ENCODE data around the gene ZNF865.
"Not testable (repeated sequence)": the region's sequence is repeated elsewhere in the genome, so short reads cannot be mapped to it uniquely, and the experiment has no call there.

Gene ZNF865

GRCh38 chr19:55605637-55606470 lies at the start of gene ZNF865:
Gene ZNF865, plus strand, starts transcription at chr19:55605647. Its CDS starts 7,972 bp downstream, at chr19:55613619.
- peak; percentile 74 for DNase-seq

GRCh38 chr19:55559684-55560083 lies 45.8 kb upstream of the ZNF865 start:
- DNase-seq, result no peak

- DNase-seq, result no peak
Measured at GRCh38 chr19:55563261-55563690, 42.2 kb upstream of the ZNF865 start.

GRCh38 chr19:55566823-55567222 lies 38.6 kb upstream of the ZNF865 start:
- DNase-seq, result no peak

DNA sequence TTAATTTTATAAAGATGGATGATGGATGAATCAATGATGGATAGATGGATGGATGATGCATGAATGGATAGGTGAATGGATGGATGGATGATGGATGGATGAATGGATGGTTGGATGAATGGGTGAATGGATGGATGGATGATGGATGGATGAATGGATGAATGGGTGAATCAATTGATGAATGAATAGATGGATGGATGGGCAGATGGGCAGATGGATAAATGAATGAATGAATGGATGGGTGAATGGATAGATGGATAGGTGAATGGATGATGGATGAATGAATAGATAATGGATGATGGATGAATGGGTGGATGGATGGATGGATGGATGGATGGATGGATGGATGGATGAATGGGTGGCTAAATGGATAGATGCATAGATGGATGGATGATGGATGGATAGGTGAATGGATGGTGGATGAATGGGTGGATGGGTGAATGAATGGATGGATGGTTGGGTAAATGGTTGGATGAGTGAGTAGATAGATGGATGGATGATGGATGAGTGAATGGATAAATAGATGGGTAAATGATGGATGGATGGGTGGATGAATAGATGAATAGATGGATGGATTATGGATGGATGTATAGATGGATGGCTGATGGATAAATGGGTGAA lies 37.6 kb upstream of the ZNF865 start:
- DNase-seq, result no peak

DNA sequence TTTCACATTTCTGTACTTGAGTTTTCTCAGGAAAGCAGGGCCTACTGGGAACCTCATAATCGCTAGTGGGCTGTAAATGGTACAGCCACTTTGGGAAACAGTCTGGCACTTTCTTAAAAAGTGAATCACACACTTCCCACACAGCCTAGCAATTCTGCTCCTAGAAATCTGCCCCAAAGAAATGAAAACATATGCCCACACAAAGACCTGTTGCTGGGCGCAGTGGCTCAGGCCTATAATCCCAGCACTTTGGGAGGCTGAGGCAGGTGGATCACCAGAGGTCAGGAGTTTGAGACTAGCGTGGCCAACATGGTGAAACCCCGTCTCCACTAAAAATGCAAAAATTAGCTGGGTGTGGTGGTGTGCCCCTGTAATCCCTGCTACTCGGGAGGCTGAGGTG lies 36.0 kb upstream of the ZNF865 start:
- DNase-seq, result not testable (repeated sequence)

DNA sequence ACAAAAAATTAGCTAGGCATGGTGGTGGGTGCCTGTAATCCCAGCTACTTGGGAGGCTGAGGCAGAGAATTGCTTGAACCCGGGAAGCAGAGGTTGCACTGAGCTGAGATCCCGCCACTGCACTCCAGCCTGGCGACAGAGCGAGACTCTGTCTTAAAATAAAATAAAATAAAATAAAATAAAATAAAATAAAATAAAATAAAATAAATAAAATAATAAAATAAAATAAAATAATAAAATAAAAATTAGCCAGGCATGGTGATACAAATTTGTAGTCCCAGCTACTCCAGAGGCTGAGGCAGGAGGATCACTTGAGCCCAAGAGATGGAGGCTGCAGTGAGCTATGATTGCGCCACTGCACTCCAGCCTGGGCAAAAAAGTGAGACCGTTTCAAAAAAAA lies 31.5 kb upstream of the ZNF865 start:
- not testable (repeated sequence) for DNase-seq

GRCh38 chr19:55576746-55577145 lies 28.7 kb upstream of the ZNF865 start:
- DNase-seq, result no peak

- no peak for DNase-seq
Measured at GRCh38 chr19:55578031-55578760, 27.3 kb upstream of the ZNF865 start.

DNA sequence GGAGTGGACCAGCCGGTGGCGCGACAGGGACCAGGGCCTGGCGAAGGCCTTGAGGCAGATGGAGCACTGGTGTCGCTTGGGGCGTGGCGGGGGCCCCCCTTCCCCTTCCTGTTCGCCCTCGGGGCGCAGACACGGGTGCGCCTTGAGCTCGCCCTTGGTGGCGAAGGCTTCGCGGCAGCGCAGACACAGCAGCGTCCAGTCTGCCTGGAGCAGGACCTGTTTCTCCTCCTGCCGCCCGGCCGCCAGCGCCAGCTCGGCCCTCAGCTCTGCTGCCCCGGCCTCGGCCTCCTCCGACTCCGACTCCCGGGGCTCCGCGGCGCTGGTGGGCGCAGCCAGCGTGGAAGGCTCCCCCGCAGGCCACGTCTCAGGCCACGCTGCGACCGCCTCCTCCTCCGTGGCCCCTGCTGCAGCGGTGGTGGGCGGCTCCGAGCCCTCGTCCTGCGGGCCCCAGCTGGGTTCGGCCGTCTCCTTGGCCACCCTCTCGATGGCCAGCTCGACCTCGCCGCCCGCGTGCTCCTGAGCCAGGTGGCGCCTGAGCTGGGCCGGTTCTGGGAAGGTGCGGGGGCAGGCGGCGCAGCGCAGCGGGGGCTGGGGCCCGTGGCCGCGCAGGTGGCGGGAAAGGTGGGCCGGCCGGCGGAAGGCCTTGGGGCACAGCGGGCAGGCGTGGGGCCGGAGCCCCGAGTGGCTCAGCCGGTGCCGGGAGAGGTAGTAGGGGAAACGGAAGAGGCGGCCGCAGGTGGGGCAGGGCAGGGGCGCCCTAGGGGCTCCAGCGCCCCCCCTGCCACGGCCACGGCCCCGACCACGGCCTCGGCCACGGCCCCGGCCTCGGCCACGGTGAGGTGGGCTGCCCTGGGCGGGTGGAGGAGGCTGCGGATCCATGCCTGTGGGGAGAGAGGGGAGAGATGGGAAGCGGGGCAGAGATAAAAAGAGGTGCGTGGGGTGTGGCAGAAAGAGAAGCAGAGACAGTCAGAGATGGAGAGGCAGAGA lies 26.4 kb upstream of the ZNF865 start:
- DNase-seq, result no peak

DNA sequence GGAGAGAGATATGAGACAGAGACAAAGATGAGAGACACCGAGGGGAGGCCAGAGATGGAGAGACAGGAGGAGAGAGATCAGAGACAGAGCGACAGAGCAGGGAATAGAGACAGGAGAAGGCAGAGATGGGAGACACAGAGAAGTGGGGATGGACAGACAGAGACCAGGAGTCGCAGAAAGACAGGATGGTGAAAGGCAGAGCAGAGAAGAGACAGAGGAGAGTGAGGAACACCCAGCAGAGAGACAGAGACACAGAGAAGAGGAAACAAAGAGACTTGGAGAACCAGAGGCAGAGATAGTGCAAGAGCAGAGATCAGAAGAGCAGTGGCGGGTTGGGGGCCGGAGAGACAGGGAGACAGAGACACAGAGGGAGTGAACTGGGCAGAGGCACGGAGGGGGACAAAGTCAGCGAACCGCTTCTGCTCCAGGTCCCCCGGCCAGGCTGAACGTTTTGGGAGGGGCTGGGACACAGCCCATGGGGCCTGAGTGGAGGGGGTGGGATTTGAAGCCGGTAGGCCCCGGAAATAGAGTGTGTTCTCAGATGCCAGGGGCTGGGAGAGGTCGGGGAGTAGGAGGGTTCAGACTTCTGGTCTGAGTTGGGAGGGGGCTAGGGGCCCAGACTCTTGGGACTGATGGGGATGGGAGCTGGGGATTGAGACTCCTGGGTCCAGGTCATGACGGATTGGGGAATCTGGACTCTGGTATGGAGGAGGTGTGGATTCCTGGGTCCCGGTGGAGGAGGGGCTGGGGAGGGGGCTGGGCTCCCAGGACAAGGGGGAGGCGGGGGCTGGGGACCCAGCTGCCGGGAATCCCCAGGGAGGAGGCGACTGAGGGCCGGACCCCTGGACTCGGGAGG lies 25.5 kb upstream of the ZNF865 start:
- no peak for DNase-seq

DNA sequence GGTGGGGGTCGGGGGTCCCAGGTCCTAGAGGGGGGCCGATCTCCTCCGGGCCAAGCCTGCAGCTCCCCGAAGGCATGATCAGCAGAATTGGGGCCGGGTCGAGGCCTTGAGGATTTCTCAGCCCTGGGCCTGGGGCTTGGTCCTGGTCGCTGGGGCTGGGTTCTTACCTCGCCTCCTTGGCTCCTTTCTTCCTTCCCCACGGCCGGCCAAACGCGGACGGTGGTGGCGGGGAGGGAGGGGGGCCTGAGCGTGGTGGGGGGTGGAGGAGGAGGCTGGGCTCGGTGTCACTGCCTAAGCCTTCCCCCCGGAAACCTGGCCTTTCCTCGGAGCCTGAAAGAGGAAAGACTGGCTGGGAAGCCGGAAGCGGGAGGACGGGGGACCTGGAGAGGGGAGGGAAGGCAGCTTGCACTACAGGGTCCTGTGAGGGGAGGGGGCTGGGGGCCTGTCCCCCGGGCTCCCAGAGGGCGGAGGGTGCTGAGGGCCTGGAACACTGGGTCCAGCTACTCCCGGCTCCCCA lies 24.8 kb upstream of the ZNF865 start, which contains the start of gene ZNF579:
Gene ZNF579 (minus strand): TSS at position 221 of the 517 bp plus-strand sequence. CDS start 1,209 bp downstream, outside the sequence.
- peak; percentile 75 for DNase-seq

GRCh38 chr19:55581145-55581822 lies 24.2 kb upstream of the ZNF865 start:
- DNase-seq, result no peak

DNA sequence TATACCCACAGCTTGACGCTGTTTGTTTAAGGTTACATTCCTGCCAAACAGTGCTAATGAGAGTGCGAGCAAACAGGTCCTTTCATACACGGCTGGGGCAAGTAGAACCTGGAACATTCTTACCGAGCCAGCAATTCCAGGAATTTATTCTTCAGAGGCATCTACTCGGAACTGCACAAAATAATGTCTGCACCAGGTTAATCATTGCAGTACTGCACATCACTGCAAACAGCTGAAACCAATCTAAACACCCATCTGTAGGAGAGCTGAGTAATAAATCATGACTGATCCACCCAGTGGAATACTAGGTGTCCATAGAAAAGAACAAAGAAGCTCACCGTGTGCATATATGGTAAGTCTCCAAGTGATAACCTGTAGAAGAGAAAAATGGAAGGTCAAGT lies 23.6 kb upstream of the ZNF865 start:
- DNase-seq, result no peak

- DNase-seq, result not testable (repeated sequence)
Measured at GRCh38 chr19:55582284-55582683, 23.2 kb upstream of the ZNF865 start.

DNA sequence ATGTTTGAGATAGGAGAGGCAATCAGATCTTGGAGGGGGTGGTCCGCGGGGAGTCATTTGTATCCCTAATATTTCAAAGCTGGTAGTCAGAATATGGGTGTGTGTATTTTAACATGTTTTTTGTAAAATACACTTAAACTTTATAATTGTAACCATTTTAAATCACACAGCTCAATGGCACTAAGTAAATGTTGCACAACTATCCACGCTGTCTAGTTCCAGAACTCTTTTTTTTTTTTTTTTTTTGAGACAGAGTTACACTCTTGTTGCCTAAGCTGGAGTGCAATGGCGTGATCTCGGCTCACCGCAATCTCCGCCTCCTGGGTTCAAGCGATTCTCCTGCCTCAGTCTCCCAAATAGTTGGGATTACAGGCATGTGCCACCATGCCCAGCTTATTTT lies 21.6 kb upstream of the ZNF865 start:
- not testable (repeated sequence) for DNase-seq

GRCh38 chr19:55584871-55585270 lies 20.6 kb upstream of the ZNF865 start:
- DNase-seq, result no peak

DNA sequence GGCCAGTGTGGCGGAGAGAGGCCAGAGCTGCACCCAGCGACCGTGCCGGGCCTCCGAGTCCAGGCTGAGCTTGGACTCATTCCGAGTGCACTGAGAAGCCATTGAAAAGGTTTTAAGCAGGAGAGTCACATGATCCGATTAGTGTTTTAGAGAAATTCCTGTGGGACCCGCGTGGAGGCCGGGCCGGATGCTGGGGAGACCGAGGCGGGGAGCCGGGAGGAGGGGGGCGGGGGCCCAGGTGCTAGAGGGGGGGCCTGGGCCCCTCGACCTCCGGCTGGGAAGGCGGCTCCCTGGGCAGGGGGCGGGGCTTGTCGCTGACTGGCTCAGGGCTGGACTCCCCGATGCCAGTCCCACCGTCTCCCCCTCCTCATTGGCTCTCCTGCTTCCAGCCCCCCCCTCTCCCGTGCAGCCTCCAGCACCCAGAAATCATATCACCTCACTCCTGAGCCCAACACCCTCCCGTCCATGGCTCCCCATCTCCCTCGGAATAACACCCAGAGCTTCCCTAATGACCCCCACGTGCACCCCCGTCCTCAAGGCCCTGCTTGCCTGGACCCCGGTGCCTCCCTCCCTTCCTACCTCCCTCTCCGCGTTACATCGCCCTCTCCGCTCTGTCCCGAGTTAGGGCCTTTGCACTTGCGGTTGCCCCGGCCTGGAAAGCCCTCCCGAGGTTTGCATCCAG lies 19.6 kb upstream of the ZNF865 start:
- DNase-seq, result peak; percentile 47

- DNase-seq, result peak; percentile 95
Measured at GRCh38 chr19:55586976-55587668, 18.3 kb upstream of the ZNF865 start.

Data from CD4-positive, alpha-beta T cell treated with Interleukin-15 for 1 hour (primary cell).